GM06990 (cell line): Measurements from ENCODE around the gene AKIRIN2.

Experiments
- DNase-seq: peaks from one replicate; pipeline ENCODE4 v3.0.0-alpha.2; 2011; ENCODE audit not compliant: insufficient read length; ENCODE audit errors: extremely low read depth
- H3K27me3 ChIP-seq: replicated peaks from 2 replicates; pipeline ENCODE4 v1.6.0; 2011; ENCODE audit warnings: low read length; ENCODE audit not compliant: control insufficient read depth, insufficient read depth
- H3K36me3 ChIP-seq: 2 replicates; pipeline ENCODE4 v1.5.1; 2011; ENCODE audit warnings: low read length; ENCODE audit not compliant: control insufficient read depth, insufficient read depth
- H3K4me3 ChIP-seq: replicated peaks from 2 replicates; pipeline ENCODE4 v1.5.1; 2011; ENCODE audit warnings: low read depth, mild to moderate bottlenecking, control low read depth, low read length
- TF ChIP-seq, protein P1 (sequence below): IDR thresholded peaks from 2 replicates; pipeline ENCODE4 v1.5.1; 2011; ENCODE audit warnings: low read length, control low read depth, mild to moderate bottlenecking, inconsistent platforms; ENCODE audit not compliant: insufficient read depth, poor library complexity, severe bottlenecking

AKIRIN2 gene

DNA sequence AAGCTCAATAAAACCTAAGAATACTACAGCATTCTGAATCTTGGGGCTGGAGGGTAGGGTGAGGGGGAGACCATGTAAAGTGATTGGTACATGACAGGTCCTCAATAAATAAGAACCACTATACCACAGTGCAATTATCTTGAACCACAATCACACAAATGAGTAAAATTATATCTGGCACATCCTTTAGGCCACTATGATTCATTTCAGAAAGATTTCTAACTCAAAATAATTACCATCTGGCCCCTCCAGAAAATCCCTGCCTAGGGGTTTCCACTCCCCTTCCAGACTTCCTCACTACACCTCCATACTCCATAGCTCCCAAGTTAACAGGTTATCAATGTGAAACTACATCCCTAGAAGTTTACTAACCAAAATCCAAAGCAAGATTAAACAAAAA lies 19.7 kb downstream of the AKIRIN2 start:
- TF ChIP-seq, protein P1, sequence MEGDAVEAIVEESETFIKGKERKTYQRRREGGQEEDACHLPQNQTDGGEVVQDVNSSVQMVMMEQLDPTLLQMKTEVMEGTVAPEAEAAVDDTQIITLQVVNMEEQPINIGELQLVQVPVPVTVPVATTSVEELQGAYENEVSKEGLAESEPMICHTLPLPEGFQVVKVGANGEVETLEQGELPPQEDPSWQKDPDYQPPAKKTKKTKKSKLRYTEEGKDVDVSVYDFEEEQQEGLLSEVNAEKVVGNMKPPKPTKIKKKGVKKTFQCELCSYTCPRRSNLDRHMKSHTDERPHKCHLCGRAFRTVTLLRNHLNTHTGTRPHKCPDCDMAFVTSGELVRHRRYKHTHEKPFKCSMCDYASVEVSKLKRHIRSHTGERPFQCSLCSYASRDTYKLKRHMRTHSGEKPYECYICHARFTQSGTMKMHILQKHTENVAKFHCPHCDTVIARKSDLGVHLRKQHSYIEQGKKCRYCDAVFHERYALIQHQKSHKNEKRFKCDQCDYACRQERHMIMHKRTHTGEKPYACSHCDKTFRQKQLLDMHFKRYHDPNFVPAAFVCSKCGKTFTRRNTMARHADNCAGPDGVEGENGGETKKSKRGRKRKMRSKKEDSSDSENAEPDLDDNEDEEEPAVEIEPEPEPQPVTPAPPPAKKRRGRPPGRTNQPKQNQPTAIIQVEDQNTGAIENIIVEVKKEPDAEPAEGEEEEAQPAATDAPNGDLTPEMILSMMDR, result no peak

DNA sequence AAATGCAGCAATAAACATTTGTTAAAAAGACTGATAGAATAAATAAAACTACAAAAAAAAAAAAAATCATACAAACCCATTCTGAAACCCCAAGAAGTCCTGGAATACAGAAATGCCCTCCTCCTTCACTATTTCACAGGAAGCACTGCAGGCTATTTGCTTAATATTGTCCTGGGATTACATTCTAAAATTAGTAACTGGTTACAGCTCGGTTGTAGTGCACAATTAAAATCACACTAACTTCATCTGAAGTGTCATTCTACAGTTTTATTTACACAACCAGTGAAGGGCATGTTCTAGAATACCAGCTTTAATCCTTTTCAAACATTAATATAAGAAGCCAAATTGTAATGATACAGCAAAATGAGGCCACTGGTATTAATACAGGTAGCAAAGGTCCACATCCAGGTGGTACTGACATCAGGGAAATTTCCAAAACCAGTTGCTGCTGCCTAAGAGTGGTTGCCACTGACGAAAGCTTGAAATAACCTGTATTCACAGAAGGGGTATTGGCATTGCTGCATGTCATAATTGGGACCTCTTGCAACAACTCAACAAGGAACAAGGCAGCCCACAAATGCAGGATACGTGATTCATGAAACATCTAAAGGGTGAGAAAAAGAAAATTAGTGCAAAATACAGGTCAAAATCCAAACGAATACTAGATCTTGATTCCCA lies 26.9 kb downstream of the AKIRIN2 start:
- DNase-seq, result no peak
- Histone ChIP-seq H3K27me3 (no peaks in the 10 kb centered on the region), H3K4me3 (no peak overlapping the region), H3K36me3 (peaks cover 11% of the 10 kb centered on the region)
- TF ChIP-seq, protein P1, result no peak

More for the DNA sequence above, 19.7 kb downstream of the AKIRIN2 start:
- Histone ChIP-seq H3K27me3 (no peaks in the 10 kb centered on the region), H3K4me3 (no peak overlapping the region), H3K36me3 (peaks cover 2% of the 10 kb centered on the region; the same call in 1 of the 2 replicates)
- DNase-seq, result peak; percentile 34

DNA sequence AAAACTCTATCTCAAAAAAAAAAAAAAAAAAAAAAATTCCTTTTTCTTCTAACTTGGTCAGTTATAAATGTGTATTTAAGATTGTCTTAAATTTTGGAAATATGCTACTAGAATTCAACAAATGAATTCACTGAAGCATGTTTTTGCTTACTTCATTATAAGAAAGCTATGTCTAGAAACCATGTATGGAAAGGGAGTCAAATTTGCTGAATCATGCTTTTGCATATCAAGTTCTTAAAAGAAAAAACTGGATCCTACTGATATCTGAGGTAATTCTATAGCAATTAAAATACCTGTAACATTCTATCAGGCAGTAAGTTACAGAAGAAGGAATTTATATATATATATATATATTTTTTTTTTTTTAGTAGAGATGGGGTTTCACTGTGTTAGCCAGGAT lies 27.7 kb downstream of the AKIRIN2 start:
- Histone ChIP-seq H3K27me3 (no peaks in the 10 kb centered on the region), H3K4me3 (no peak overlapping the region), H3K36me3 (peaks cover 11% of the 10 kb centered on the region)
- DNase-seq, result no peak
- TF ChIP-seq, protein P1, result no peak

DNA sequence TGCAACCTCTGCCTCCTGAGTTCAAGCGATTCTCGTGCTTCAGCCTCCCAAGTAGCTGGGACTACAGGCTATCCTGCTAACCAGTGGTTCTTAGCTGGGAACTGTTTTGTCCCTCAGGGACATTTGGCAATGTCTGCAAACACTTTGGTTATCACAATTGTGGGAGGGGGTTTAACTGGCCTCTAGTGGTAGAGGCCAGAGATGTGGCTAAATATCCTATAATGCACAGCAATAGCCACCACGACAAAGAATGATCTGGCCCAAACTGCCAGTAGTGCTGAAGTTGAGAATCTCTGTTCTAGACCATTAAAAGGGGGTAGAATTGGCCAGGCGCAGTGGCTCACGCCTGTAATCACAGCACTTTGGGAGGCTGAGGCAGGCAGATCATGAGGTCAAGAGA lies 28.8 kb downstream of the AKIRIN2 start:
- TF ChIP-seq, protein P1, result no peak
- peaks cover 11% of the 10 kb centered on the region for H3K36me3 ChIP-seq
- no peaks in the 10 kb centered on the region for H3K27me3 ChIP-seq
- no peak for DNase-seq
- H3K4me3 ChIP-seq, result no peak overlapping the region

DNA sequence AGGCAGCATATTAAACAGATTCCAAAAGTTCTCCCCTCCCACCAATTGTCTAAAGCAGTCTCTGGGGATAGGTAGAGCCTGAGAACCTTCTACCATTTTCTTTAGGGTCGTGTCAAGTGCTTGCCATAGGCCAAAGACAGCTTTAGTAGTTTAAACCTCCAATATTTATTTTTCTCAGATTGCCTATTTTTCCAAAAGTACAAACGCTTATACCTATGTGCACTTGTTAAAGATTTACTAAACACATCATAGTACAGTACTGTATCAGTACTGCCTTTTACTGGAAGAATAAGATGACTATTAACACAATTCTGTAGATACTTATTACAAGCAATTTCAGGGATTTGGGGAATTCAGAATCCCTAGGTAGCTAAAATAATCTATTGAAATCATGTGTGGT lies 29.4 kb downstream of the AKIRIN2 start:
- H3K36me3 ChIP-seq, result peaks cover 11% of the 10 kb centered on the region
- TF ChIP-seq, protein P1, result no peak

More for the DNA sequence above, 29.4 kb downstream of the AKIRIN2 start:
- no peaks in the 10 kb centered on the region for H3K27me3 ChIP-seq
- no peak overlapping the region for H3K4me3 ChIP-seq
- no peak for DNase-seq
